ENCODE data around the gene C22orf15.

The C22orf15 gene

GRCh38 chr22:23772649-23773473 is 10.1 kb downstream of the C22orf15 start, which contains the start of gene MMP11:
Gene MMP11, plus strand, starts transcription at chr22:23772849. Its CDS starts 22 bp downstream, at chr22:23772871.
- no peak for DNase-seq (ENCODE audit: low read depth in 2 of 2)

- no peak for DNase-seq (ENCODE audit: low read depth in 2 of 2)
These were observed 10.8 kb downstream of the C22orf15 start for GRCh38 chr22:23773483-23774113.

- DNase-seq (ENCODE audit: low read depth in 2 of 2): no peak
These were observed 11.5 kb downstream of the C22orf15 start for GRCh38 chr22:23774114-23774921.

- no peak for DNase-seq (ENCODE audit: low read depth in 2 of 2)
These were observed 12.2 kb downstream of the C22orf15 start for GRCh38 chr22:23774922-23775436.

GRCh38 chr22:23775779-23776375 is 13.1 kb downstream of the C22orf15 start:
- no peak for DNase-seq (ENCODE audit: low read depth in 2 of 2)

GRCh38 chr22:23777776-23778576 is 15.2 kb downstream of the C22orf15 start:
- no peak for DNase-seq (ENCODE audit: low read depth in 2 of 2)

GRCh38 chr22:23778577-23778900 is 15.7 kb downstream of the C22orf15 start:
- no peak for DNase-seq (ENCODE audit: low read depth in 2 of 2)

GRCh38 chr22:23779083-23779482 is 16.3 kb downstream of the C22orf15 start:
- no peak for DNase-seq (ENCODE audit: low read depth in 2 of 2)

- DNase-seq (ENCODE audit: low read depth in 2 of 2): no peak
These were observed 16.9 kb downstream of the C22orf15 start for GRCh38 chr22:23779731-23780130.

GRCh38 chr22:23780146-23780748 is 17.5 kb downstream of the C22orf15 start:
- DNase-seq (ENCODE audit: low read depth in 2 of 2): no peak

GRCh38 chr22:23781065-23781464 is 18.3 kb downstream of the C22orf15 start:
- DNase-seq (ENCODE audit: low read depth in 2 of 2): no peak

- DNase-seq (ENCODE audit: low read depth in 2 of 2): no peak
These were observed 18.9 kb downstream of the C22orf15 start for GRCh38 chr22:23781511-23782183.

- no peak for DNase-seq (ENCODE audit: low read depth in 2 of 2)
These were observed 19.5 kb downstream of the C22orf15 start for GRCh38 chr22:23782252-23782651.

- DNase-seq (ENCODE audit: low read depth in 2 of 2): no peak
These were observed 19.9 kb downstream of the C22orf15 start for GRCh38 chr22:23782703-23783102.

- no peak for DNase-seq (ENCODE audit: low read depth in 2 of 2)
These were observed 20.7 kb downstream of the C22orf15 start for GRCh38 chr22:23783265-23784150.

- DNase-seq (ENCODE audit: low read depth in 2 of 2): no peak
These were observed 21.5 kb downstream of the C22orf15 start for GRCh38 chr22:23784215-23784732.

GRCh38 chr22:23786261-23786710 is 23.5 kb downstream of the C22orf15 start:
- no peak for DNase-seq (ENCODE audit: low read depth in 2 of 2)

GRCh38 chr22:23786752-23787599 is 24.2 kb downstream of the C22orf15 start, which contains the start of gene SMARCB1:
Gene SMARCB1, plus strand, starts transcription at chr22:23786966. Its CDS starts 204 bp downstream, at chr22:23787170.
- peak; percentile 80 to 89 for DNase-seq (ENCODE audit: low read depth in 2 of 2)

All from stimulated activated CD8-positive, alpha-beta memory T cell treated with anti-CD3 and anti-CD28 coated beads, Interleukin-7, amount 100 ng/mL, for 1 hour (primary cell).